H1 (cell line): Measurements from ENCODE around the gene DNAL4. TPM values are rescaled to one million over a fixed set of nuclear protein-coding genes. Genes with fewer than 3 reads are reported as not detected.

Source experiments
- CTCF ChIA-PET: fragments of 300-600 bp; sonication (Branson Sonifier 250); formaldehyde crosslinking; loops from one replicate; lab custom pipeline; 2021; ENCODE audit not compliant: partially characterized antibody; lab: Charles Lee
- POLR2A ChIA-PET: fragments of 300-600 bp; sonication (Branson Sonifier 250); formaldehyde crosslinking; loops from one replicate; lab custom pipeline; 2021; ENCODE audit warnings: inconsistent platforms; ENCODE audit not compliant: partially characterized antibody; lab: Charles Lee
- DNase-seq, 2 experiments: peaks; one replicate each; pipeline versions ENCODE4 v3.0.0 to v3.0.0-alpha.2; 2010 to 2022; ENCODE audit warnings: low spot score in 2 of 2, low read depth in 1 of 2, mixed read lengths in 1 of 2
- FAIRE-seq: peaks from 2 replicates; lab custom pipeline; 2011; peaks lifted over from hg19 to GRCh38; lab: Jason Lieb, UNC
- H2AFZ ChIP-seq: 2 replicates; pipeline ENCODE4 v1.8.1; 2012; ENCODE audit warnings: low read length, inconsistent platforms
- H2AK5ac ChIP-seq: 2 replicates; pipeline ENCODE4 v1.6.1; 2013; ENCODE audit warnings: low read depth, low read length
- H2BK120ac ChIP-seq: replicated peaks from 2 replicates; pipeline ENCODE3; 2013; ENCODE audit warnings: low read depth, low read length, inconsistent platforms
- H2BK12ac ChIP-seq: 2 replicates; pipeline ENCODE4 v1.6.1; 2013; ENCODE audit warnings: low read depth, low read length
- H2BK15ac ChIP-seq: 2 replicates; pipeline ENCODE4 v1.6.1; 2013; ENCODE audit warnings: low read length
- H2BK20ac ChIP-seq: 2 replicates; pipeline ENCODE4 v1.6.1; 2013; ENCODE audit warnings: low read length
- H2BK5ac ChIP-seq: 2 replicates; pipeline ENCODE4 v1.6.1; 2013; ENCODE audit warnings: low read depth, low read length
- H3K14ac ChIP-seq: 2 replicates; pipeline ENCODE4 v1.6.1; 2013; ENCODE audit warnings: inconsistent platforms; ENCODE audit not compliant: insufficient read length
- H3K18ac ChIP-seq: 2 replicates; pipeline ENCODE4 v1.6.1; 2013; ENCODE audit warnings: low read length; ENCODE audit errors: extremely low read depth
- H3K23ac ChIP-seq: 2 replicates; pipeline ENCODE4 v1.6.1; 2013; ENCODE audit warnings: inconsistent platforms; ENCODE audit not compliant: insufficient read length
- H3K23me2 ChIP-seq: 2 replicates; pipeline ENCODE4 v1.6.1; 2013; ENCODE audit warnings: low read depth, low read length
- H3K27ac ChIP-seq: 2 replicates; pipeline ENCODE4 v1.6.1; 2011; ENCODE audit warnings: low read depth, low read length, inconsistent platforms
- H3K27me3 ChIP-seq, 4 experiments: replicated peaks in 1 of 4; 1 replicate in 1 of 4; 2 replicates in 3 of 4; pipeline versions ENCODE4 v1.6.1 to v1.8.1; 2011 to 2013; ENCODE audit warnings: low read length in 3 of 4, mild to moderate bottlenecking in 3 of 4, inconsistent platforms in 2 of 4, mixed read lengths in 2 of 4, moderate library complexity in 1 of 4; ENCODE audit not compliant: control insufficient read depth in 3 of 4, insufficient read depth in 3 of 4; ENCODE audit errors: extremely low read depth in 1 of 4
- H3K36me3 ChIP-seq, 4 experiments: 2 replicates each; pipeline versions ENCODE4 v1.6.1 to v1.8.1; 2011 to 2013; ENCODE audit warnings: mild to moderate bottlenecking in 4 of 4, low read length in 3 of 4, moderate library complexity in 2 of 4, control low read depth in 1 of 4, inconsistent platforms in 1 of 4; ENCODE audit not compliant: insufficient read depth in 4 of 4, control insufficient read depth in 2 of 4
- H3K4ac ChIP-seq: replicated peaks from 2 replicates; pipeline ENCODE3; 2013; ENCODE audit warnings: low read length, low read depth, mixed read lengths, inconsistent platforms; ENCODE audit not compliant: insufficient read length
- H3K4me1 ChIP-seq, 4 experiments: replicated peaks in 1 of 4; 1 replicate in 1 of 4; 2 replicates in 3 of 4; pipeline versions ENCODE4 v1.6.1 to v1.8.1; 2011 to 2013; ENCODE audit warnings: low read length in 3 of 4, inconsistent platforms in 2 of 4, mixed read lengths in 1 of 4; ENCODE audit not compliant: insufficient read depth in 4 of 4, control insufficient read depth in 3 of 4
- H3K4me2 ChIP-seq, 2 experiments: 2 replicates each; pipeline versions ENCODE4 v1.6.1 to v1.8.1; 2011 to 2013; ENCODE audit warnings: low read depth in 2 of 2, low read length in 2 of 2, control low read depth in 1 of 2, inconsistent platforms in 1 of 2, mild to moderate bottlenecking in 1 of 2; ENCODE audit not compliant: insufficient read depth in 1 of 2
- H3K4me3 ChIP-seq, 4 experiments: fragments of 200-600, 300-600 bp in 1 of 4; sonication (generic), shearing (Covaris generic), sonication (Bioruptor Twin) in 1 of 4; 2 replicates each; pipeline versions ENCODE4 v1.5.1 to v1.8.1; 2011 to 2016; ENCODE audit warnings: low read length in 4 of 4, low read depth in 3 of 4, control low read depth in 2 of 4, inconsistent platforms in 2 of 4, mild to moderate bottlenecking in 2 of 4, mixed read lengths in 1 of 4, moderate library complexity in 1 of 4; ENCODE audit not compliant: insufficient read depth in 2 of 4; ENCODE audit errors: extremely low read depth in 1 of 4
- H3K56ac ChIP-seq: replicated peaks from 2 replicates; pipeline ENCODE3; 2013; ENCODE audit warnings: low read depth, mild to moderate bottlenecking, mixed read lengths, low read length, inconsistent platforms; ENCODE audit not compliant: insufficient read length
- H3K79me1 ChIP-seq: 2 replicates; pipeline ENCODE4 v1.6.1; 2013; ENCODE audit warnings: low read depth, low read length, control low read depth
- H3K79me2 ChIP-seq, 2 experiments: 2 replicates each; pipeline versions ENCODE4 v1.6.1 to v1.8.1; 2012 to 2013; ENCODE audit warnings: low read length in 2 of 2, mild to moderate bottlenecking in 2 of 2, inconsistent platforms in 1 of 2; ENCODE audit not compliant: insufficient read depth in 2 of 2, control insufficient read depth in 1 of 2
- H3K9ac ChIP-seq, 4 experiments: replicated peaks in 1 of 4; 1 replicate in 1 of 4; 2 replicates in 3 of 4; pipeline versions ENCODE4 v1.6.1 to v1.8.1; 2011 to 2013; ENCODE audit warnings: low read depth in 3 of 4, low read length in 3 of 4, control low read depth in 2 of 4, mild to moderate bottlenecking in 2 of 4, moderate library complexity in 2 of 4, inconsistent platforms in 1 of 4; ENCODE audit errors: extremely low read depth in 1 of 4
- H3K9me3 ChIP-seq, 2 experiments: 2 replicates each; pipeline versions ENCODE4 v1.6.1 to v1.8.1; 2012 to 2013; ENCODE audit warnings: mild to moderate bottlenecking in 2 of 2, moderate library complexity in 2 of 2, control low read depth in 1 of 2, inconsistent platforms in 1 of 2, low read depth in 1 of 2, low read length in 1 of 2, mixed read lengths in 1 of 2; ENCODE audit not compliant: insufficient read depth in 2 of 2
- H4K20me1 ChIP-seq, 2 experiments: replicated peaks in 1 of 2; 2 replicates each; pipeline versions ENCODE3 to v1.8.1; 2011 to 2013; ENCODE audit warnings: inconsistent platforms in 2 of 2, low read length in 2 of 2, mild to moderate bottlenecking in 1 of 2; ENCODE audit not compliant: insufficient read depth in 2 of 2, control insufficient read depth in 1 of 2
- H4K5ac ChIP-seq: 2 replicates; pipeline ENCODE4 v1.6.1; 2013; ENCODE audit warnings: low read length, low read depth, mixed read lengths, inconsistent platforms; ENCODE audit not compliant: insufficient read length
- H4K8ac ChIP-seq: 2 replicates; pipeline ENCODE4 v1.8.0; 2013; ENCODE audit warnings: mild to moderate bottlenecking, moderate library complexity, low read length, inconsistent platforms; ENCODE audit not compliant: insufficient read depth; ENCODE audit errors: extremely low read depth
- H4K91ac ChIP-seq: replicated peaks from 2 replicates; pipeline ENCODE3; 2013; ENCODE audit warnings: low read length, mixed read lengths, inconsistent platforms; ENCODE audit not compliant: insufficient read length
- CBX5 ChIP-seq: fragments of 300-800, 300-1000 bp; sonication (generic); IDR thresholded peaks from 2 replicates; pipeline ENCODE4 v1.7.1; 2016; ENCODE audit warnings: antibody characterized with exemption, low read length, low read depth
- CHD1 ChIP-seq: IDR thresholded peaks from 2 replicates; pipeline ENCODE4 v1.6.1; 2012; ENCODE audit warnings: low read depth, low read length, improper control_type of control experiment
- CHD2 ChIP-seq: IDR thresholded peaks from 2 replicates; pipeline ENCODE4 v1.6.1; 2012; ENCODE audit warnings: low read length, improper control_type of control experiment
- FOSL1 ChIP-seq: IDR thresholded peaks from 2 replicates; pipeline ENCODE4 v1.6.1; 2011; ENCODE audit warnings: mild to moderate bottlenecking, low read depth, low read length, moderate library complexity; ENCODE audit not compliant: insufficient read depth
- GABPA ChIP-seq: IDR thresholded peaks from 2 replicates; pipeline ENCODE4 v1.6.1; 2011; ENCODE audit warnings: mild to moderate bottlenecking, low read length, moderate library complexity, borderline replicate concordance; ENCODE audit not compliant: insufficient read depth
- HDAC6 ChIP-seq: IDR thresholded peaks from one replicate; pipeline ENCODE4 v1.7.1; 2012; ENCODE audit warnings: low read depth, mild to moderate bottlenecking, inconsistent platforms, low read length, moderate library complexity
- RBBP5 ChIP-seq: IDR thresholded peaks from 2 replicates; pipeline ENCODE4 v1.7.1; 2012; ENCODE audit warnings: low read depth, mild to moderate bottlenecking, inconsistent platforms, low read length, moderate library complexity, borderline replicate concordance
- SAP30 ChIP-seq: fragments of 300-600 bp; sonication (generic); IDR thresholded peaks from 2 replicates; pipeline ENCODE4 v1.7.1; 2012; ENCODE audit warnings: low read length, moderate library complexity, mild to moderate bottlenecking, inconsistent platforms; ENCODE audit not compliant: insufficient read depth, insufficient replicate concordance
- SIRT6 ChIP-seq: IDR thresholded peaks from one replicate; pipeline ENCODE4 v1.7.1; 2012; ENCODE audit warnings: low read length, inconsistent platforms
- SP2 ChIP-seq: IDR thresholded peaks from 2 replicates; pipeline ENCODE4 v1.6.1; 2012; ENCODE audit warnings: mild to moderate bottlenecking, low read length, inconsistent platforms
- SRF ChIP-seq: IDR thresholded peaks from 2 replicates; pipeline ENCODE4 v1.6.1; 2011; ENCODE audit warnings: mild to moderate bottlenecking, low read depth, low read length, moderate library complexity
- TEAD4 ChIP-seq: IDR thresholded peaks from 2 replicates; pipeline ENCODE4 v1.6.1; 2012; ENCODE audit warnings: low read depth, low read length, inconsistent platforms, mixed read lengths
- ZNF274 ChIP-seq: IDR thresholded peaks from 2 replicates; pipeline ENCODE4 v1.7.0; 2012; ENCODE audit warnings: low read length, borderline replicate concordance; ENCODE audit errors: extremely low read depth
- WGBS, 2 experiments: shearing (Covaris generic) in 1 of 2; methylation state at CpG; one replicate each; pipeline versions ENCODE4 v1.1.6 to v1.1.7; 2013 to 2015; ENCODE audit warnings: low lambda C conversion rate in 2 of 2, mixed read lengths in 2 of 2, inconsistent platforms in 1 of 2, low coverage in 1 of 2, missing lambda C conversion rate in 1 of 2; ENCODE audit not compliant: insufficient replicate concordance in 2 of 2, insufficient coverage in 1 of 2, insufficient read length in 1 of 2; ENCODE audit errors: extremely low coverage in 1 of 2, missing lambda C conversion rate in 1 of 2; 5-methylcytosine and 5-hydroxymethylcytosine counted together
- polyA plus RNA-seq, 7 experiments: library from polyadenylated mRNA; depleted of rRNA in 3 of 7; stranded (reverse) in 5 of 7; unstranded in 2 of 7; fragments of >200 nt in 5 of 7; fragments of 200-250 nt in 2 of 7; gene quantifications; 1 replicate in 5 of 7; 2 replicates in 1 of 7; 4 replicates in 1 of 7; pipeline versions ENCODE4 v1.2.1 to v1.2.3, GENCODE V29; 2011 to 2013; ENCODE audit warnings: missing spikeins in 2 of 7, mixed read lengths in 2 of 7
- total RNA-seq: library from RNA; stranded (reverse); fragmentation: NEBNext Ultra II Directional; extraction: Animal tissue kit (Norgen Biotek cat#: 25700); gene quantifications from 2 replicates; pipeline ENCODE4 v1.2.1, GENCODE V29; 2021

DNAL4 gene
- total and polyA plus RNA-seq, 2 of the 8 experiments (the other 6 are each of a cell fraction or from before 2014, with no cell fraction given), result 8.8 to 14.0 TPM

- peaks cover 0 to 2% of the 10 kb centered on the region in 2 experiments; a peak in 1 of 4 replicates for H3K9me3 ChIP-seq
- TF ChIP-seq SRF (no peak), CBX5 (no peak), CHD1 (no peak), RBBP5 (no peak), SP2 (no peak), FOSL1 (no peak), HDAC6 (no peak), SAP30 (no peak), TEAD4 (no peak), ZNF274 (no peak), SIRT6 (no peak), GABPA (no peak), CHD2 (no peak)
- TF ChIP-seq, all 59 proteins: peak for 0
- Histone ChIP-seq H3K79me2 (no peaks in the 10 kb centered on the region), H4K20me1 (no peaks in the 10 kb centered on the region), H3K79me1 (no peaks in the 10 kb centered on the region), H3K9ac (no peak overlapping the region), H2BK120ac (no peak overlapping the region), H3K27ac (no peak overlapping the region), H2BK15ac (no peak overlapping the region; the same call in 1 of the 2 replicates), H4K8ac (no peak overlapping the region), H3K18ac (no peak overlapping the region), H3K27me3 (peaks cover 0 to 12% (median 5%) of the 10 kb centered on the region in 4 experiments; a peak in 4 of 7 replicates), H3K14ac (no peak overlapping the region), H4K91ac (no peak overlapping the region), H4K5ac (no peak overlapping the region), H3K4me2 (no peak overlapping the region), H3K36me3 (no peaks in the 10 kb centered on the region), H2BK12ac (no peak overlapping the region), H3K23ac (no peak overlapping the region), H3K4me3 (no peak overlapping the region), H2AFZ (no peak overlapping the region), H3K23me2 (peaks cover 2% of the 10 kb centered on the region), H3K4ac (no peak overlapping the region), H3K56ac (no peak overlapping the region), H2AK5ac (no peak overlapping the region), H2BK20ac (no peak overlapping the region), H3K4me1 (peaks cover 0 to 3% (median 0%) of the 10 kb centered on the region in 4 experiments; a peak in 1 of 7 replicates), H2BK5ac (no peak overlapping the region)
- FAIRE-seq (no peak), DNase-seq (no peak)
- POLR2A ChIA-PET, result no interaction called here
- WGBS, 2 experiments, result 88% methylated on average over 6 of the region's 6 CpGs; no CpG with 5 or more reads in 1 of the 2 experiments
- CTCF ChIA-PET, result interaction anchor here (0.6 to 1.0 kb wide), 4 partner anchors 28 to 949 kb away, joined by 3 to 4 read pairs (median 4); no protein-coding TSS in a partner anchor
These were observed 5.5 kb upstream of the DNAL4 start for GRCh38 chr22:38799265-38800002.
